ENCODE measurements around the gene ABI1.

- no peak for TF ChIP-seq REST (IDR thresholded peaks at IDR 0.05; ENCODE audit: low read depth)
- no peak for TF ChIP-seq FOXM1 (IDR thresholded peaks at IDR 0.05; ENCODE audit: borderline replicate concordance, low read depth)
- TF ChIP-seq TAF1 (IDR thresholded peaks at IDR 0.05; ENCODE audit: low read depth): no peak
- TF ChIP-seq YY1 (IDR thresholded peaks at IDR 0.05; ENCODE audit: low read depth): no peak
- TF ChIP-seq NFIC (IDR thresholded peaks at IDR 0.05): no peak
- no peak for TF ChIP-seq MAX (IDR thresholded peaks at IDR 0.05)
- no peak for TF ChIP-seq EP300 (IDR thresholded peaks at IDR 0.05; ENCODE audit: borderline replicate concordance)
- TF ChIP-seq TEAD4 (IDR thresholded peaks at IDR 0.05): no peak
- TF ChIP-seq ZBTB7A (IDR thresholded peaks at IDR 0.05; ENCODE audit: low read depth): no peak
Observed at GRCh38 chr10:26854524-26854923, 6.2 kb downstream of the ABI1 start.
